ENCODE results near the gene TGFBR2. TPM values are rescaled to one million over a fixed set of nuclear protein-coding genes. Genes with fewer than 3 reads are reported as not detected.

The TGFBR2 gene
- polyA plus RNA-seq, 1 of the 3 experiments (the other 2 are of a cell fraction): 48.3 TPM

DNA sequence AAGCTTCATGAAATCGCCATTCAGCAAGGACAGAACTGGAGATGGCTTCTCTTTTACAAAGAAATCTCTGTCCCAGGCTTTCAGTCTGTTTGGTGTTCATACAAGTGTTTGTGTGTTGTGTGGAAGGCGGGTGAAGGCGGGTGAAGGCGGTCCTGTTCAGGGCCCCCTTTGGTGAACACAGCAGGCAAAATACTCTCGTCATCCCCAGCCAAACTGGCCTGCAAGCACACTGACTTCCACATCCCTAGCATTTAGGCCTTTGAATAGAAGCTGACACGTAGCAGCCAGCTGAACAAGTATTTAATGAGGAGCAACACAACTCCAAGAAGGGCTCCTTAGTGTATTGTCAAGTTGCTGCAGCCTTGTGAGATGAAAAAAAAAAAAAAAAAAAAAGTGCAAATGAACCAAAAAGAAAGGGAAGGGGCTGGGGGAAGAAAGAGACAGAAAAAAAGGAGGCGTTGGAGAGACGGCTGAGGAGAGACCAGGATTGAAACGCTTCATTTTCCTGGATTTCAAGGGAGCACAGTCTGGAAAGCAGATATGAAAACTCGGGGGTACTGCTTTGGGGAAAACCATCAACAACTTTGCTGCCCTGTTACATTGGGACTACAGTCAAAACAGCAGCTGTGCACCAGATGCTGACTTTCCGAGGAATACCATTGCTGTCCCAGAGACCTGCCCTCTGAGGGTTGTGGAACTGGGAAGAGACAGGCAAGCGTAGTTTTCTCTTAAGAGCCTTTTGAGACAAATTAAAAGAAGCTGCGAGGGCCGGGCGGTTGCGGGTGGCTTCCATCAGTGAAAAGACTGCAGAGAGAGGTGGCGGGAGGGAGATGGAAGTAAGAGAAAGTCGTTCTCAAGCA, 74.6 kb downstream of the TGFBR2 start:
- Histone ChIP-seq H3K4me3 (ENCODE audit: low read depth in 2 of 2, low read length in 1 of 2) (no peak overlapping the region), H3K9me2 (no peaks in the 10 kb centered on the region), H3K9me3 (no peaks in the 10 kb centered on the region), H3K36me3 (replicated peaks in 1 of 2; ENCODE audit: control insufficient read depth in 1 of 2, insufficient read depth in 2 of 2, low read length in 1 of 2) (peaks cover 20 to 51% of the 10 kb centered on the region in 2 experiments), H3K79me2 (ENCODE audit: insufficient read depth) (peaks cover 72% of the 10 kb centered on the region), H3F3A (replicated peaks; ENCODE audit: insufficient read depth) (peaks cover 14% of the 10 kb centered on the region), H3K27ac (ENCODE audit: low read depth in 2 of 2, low read length in 1 of 2) (peak overlapping the region; percentile 68 to 91), H2AFZ (ENCODE audit: low read depth) (no peak overlapping the region), H3K9ac (0 out of 2 replicates have a peak overlapping the region, but pooled peaks have one; percentile 28), H3K27me3 (ENCODE audit: insufficient read depth) (no peaks in the 10 kb centered on the region), H4K20me1 (ENCODE audit: insufficient read depth) (no peaks in the 10 kb centered on the region), H3K4me1 (ENCODE audit: control insufficient read depth in 1 of 2, insufficient read depth in 2 of 2, low read depth in 1 of 2, low read length in 1 of 2) (peaks cover 19 to 46% of the 10 kb centered on the region in 2 experiments; a peak in 3 of 4 replicates), H3K4me2 (peak overlapping the region; percentile 62)
- ChIA-PET CTCF (interaction anchor here (0.8 to 1.8 kb wide), 5 partner anchors 11 to 1764 kb away, joined by 3 to 4 read pairs (median 3); no protein-coding TSS in a partner anchor), POLR2A (no interaction called here)
- peak; percentile 65 for DNase-seq
- TF ChIP-seq TCF12 (IDR thresholded peaks at IDR 0.05): peak; percentile 77
- TF ChIP-seq, protein P1, sequence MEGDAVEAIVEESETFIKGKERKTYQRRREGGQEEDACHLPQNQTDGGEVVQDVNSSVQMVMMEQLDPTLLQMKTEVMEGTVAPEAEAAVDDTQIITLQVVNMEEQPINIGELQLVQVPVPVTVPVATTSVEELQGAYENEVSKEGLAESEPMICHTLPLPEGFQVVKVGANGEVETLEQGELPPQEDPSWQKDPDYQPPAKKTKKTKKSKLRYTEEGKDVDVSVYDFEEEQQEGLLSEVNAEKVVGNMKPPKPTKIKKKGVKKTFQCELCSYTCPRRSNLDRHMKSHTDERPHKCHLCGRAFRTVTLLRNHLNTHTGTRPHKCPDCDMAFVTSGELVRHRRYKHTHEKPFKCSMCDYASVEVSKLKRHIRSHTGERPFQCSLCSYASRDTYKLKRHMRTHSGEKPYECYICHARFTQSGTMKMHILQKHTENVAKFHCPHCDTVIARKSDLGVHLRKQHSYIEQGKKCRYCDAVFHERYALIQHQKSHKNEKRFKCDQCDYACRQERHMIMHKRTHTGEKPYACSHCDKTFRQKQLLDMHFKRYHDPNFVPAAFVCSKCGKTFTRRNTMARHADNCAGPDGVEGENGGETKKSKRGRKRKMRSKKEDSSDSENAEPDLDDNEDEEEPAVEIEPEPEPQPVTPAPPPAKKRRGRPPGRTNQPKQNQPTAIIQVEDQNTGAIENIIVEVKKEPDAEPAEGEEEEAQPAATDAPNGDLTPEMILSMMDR (IDR thresholded peaks at IDR 0.05): no peak
- WGBS (ENCODE audit: low lambda C conversion rate): 63% methylated on average over 18 of the region's 18 CpGs

GRCh38 chr3:30681649-30682211, 75.3 kb downstream of the TGFBR2 start:
- CTCF ChIA-PET: interaction anchor here (0.7 to 1.8 kb wide), 6 partner anchors 11 to 1765 kb away, joined by 3 to 4 read pairs (median 4); no protein-coding TSS in a partner anchor
- H3F3A ChIP-seq (replicated peaks; ENCODE audit: insufficient read depth): peaks cover 17% of the 10 kb centered on the region
- H3K27me3 ChIP-seq (ENCODE audit: insufficient read depth): no peaks in the 10 kb centered on the region
- TF ChIP-seq GABPA (IDR thresholded peaks at IDR 0.05; ENCODE audit: low read depth) (no peak), TAF1 (IDR thresholded peaks at IDR 0.05; ENCODE audit: borderline replicate concordance, low read depth, low read length) (no peak), POLR2AphosphoS5 (IDR thresholded peaks at IDR 0.05; ENCODE audit: low read depth, low read length) (no peak), CHD2 (IDR thresholded peaks at IDR 0.05; ENCODE audit: low read length, partially characterized antibody) (peak; percentile 19), ELF1 (IDR thresholded peaks at IDR 0.05) (peak; percentile 43; the same call in 1 of the 2 replicates), GATA2 (CRISPR knock-in tag; IDR thresholded peaks at IDR 0.05) (peak; percentile 22; the same call in 1 of the 2 replicates), NFIC (IDR thresholded peaks at IDR 0.05; ENCODE audit: borderline replicate concordance) (0 out of 2 replicates have a peak, but pooled peaks have one; percentile 23), RAD21 (IDR thresholded peaks at IDR 0.05; ENCODE audit: low read length) (0 out of 2 replicates have a peak, but pooled peaks have one; percentile 7), ZBTB33 (IDR thresholded peaks at IDR 0.05; ENCODE audit: borderline replicate concordance, low read depth) (no peak), EP300 (IDR thresholded peaks at IDR 0.05; ENCODE audit: borderline replicate concordance in 1 of 2, low read depth in 1 of 2, low read length in 1 of 2) (peak; percentile 37 to 63; a peak in 2 of 4 replicates)
- TF ChIP-seq, protein P2, sequence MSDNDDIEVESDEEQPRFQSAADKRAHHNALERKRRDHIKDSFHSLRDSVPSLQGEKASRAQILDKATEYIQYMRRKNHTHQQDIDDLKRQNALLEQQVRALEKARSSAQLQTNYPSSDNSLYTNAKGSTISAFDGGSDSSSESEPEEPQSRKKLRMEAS (IDR thresholded peaks at IDR 0.05; ENCODE audit: low read depth): peak; percentile 30; the same call in 1 of the 2 replicates
- WGBS (ENCODE audit: low lambda C conversion rate): 43% methylated on average over 4 of the region's 6 CpGs
- no peaks in the 10 kb centered on the region for H3K9me2 ChIP-seq
- no peaks in the 10 kb centered on the region for H3K9me3 ChIP-seq
- H3K4me2 ChIP-seq: peak overlapping the region; percentile 62
- H3K27ac ChIP-seq (ENCODE audit: low read depth in 2 of 2, low read length in 1 of 2): peak overlapping the region; percentile 68 to 91
- H3K4me1 ChIP-seq (ENCODE audit: control insufficient read depth in 1 of 2, insufficient read depth in 2 of 2, low read depth in 1 of 2, low read length in 1 of 2): peaks cover 19 to 46% of the 10 kb centered on the region in 2 experiments; a peak in 3 of 4 replicates
- peaks cover 16 to 51% of the 10 kb centered on the region in 2 experiments for H3K36me3 ChIP-seq (replicated peaks in 1 of 2; ENCODE audit: control insufficient read depth in 1 of 2, insufficient read depth in 2 of 2, low read length in 1 of 2)
- POLR2A ChIA-PET: no interaction called here
- H3K79me2 ChIP-seq (ENCODE audit: insufficient read depth): peaks cover 74% of the 10 kb centered on the region
- no peaks in the 10 kb centered on the region for H4K20me1 ChIP-seq (ENCODE audit: insufficient read depth)
- 0 out of 2 replicates have a peak overlapping the region, but pooled peaks have one; percentile 28 for H3K9ac ChIP-seq
- H2AFZ ChIP-seq (ENCODE audit: low read depth): no peak overlapping the region
- H3K4me3 ChIP-seq (ENCODE audit: low read depth in 2 of 2, low read length in 1 of 2): no peak overlapping the region
- peak; percentile 44 for DNase-seq
